GM12878 (cell line): ENCODE results near the gene KRT6C. TPM values are rescaled to one million over a fixed set of nuclear protein-coding genes. Genes with fewer than 3 reads are reported as not detected.

ENCODE experiments used
- ATAC-seq: fragments of 200-7000 bp; cut with Tn5 transposase; 3 replicates; pipeline ENCODE4 v1.9.1; 2020; ENCODE audit warnings: mild to moderate bottlenecking, moderate library complexity
- BruUV-seq: library from RNA; stranded (reverse); fragments of 400-500 nt; replicated peaks from 2 replicates; lab custom pipeline; 2021; lab: Mats Ljungman, UMichigan
- CTCF ChIA-PET: fragments of 300-600 bp; sonication (Branson Sonifier 250); formaldehyde crosslinking; extraction: SDS; loops from one replicate; lab custom pipeline; 2021; ENCODE audit warnings: inconsistent platforms; lab: Yijun Ruan, JAX
- POLR2A ChIA-PET: fragments of 350-600 bp; formaldehyde crosslinking; extraction: SDS; loops from one replicate; lab custom pipeline; 2021; ENCODE audit warnings: inconsistent platforms; lab: Charles Lee
- RAD21 ChIA-PET: fragments of 300-600 bp; sonication (Branson Sonifier 250); formaldehyde crosslinking; loops from one replicate; lab custom pipeline; 2023; ENCODE audit warnings: antibody characterized with exemption; ENCODE audit not compliant: unreplicated experiment; lab: Charles Lee
- SMC1A ChIA-PET: fragments of 300-600 bp; sonication (Branson Sonifier 250); formaldehyde crosslinking; loops from one replicate; lab custom pipeline; 2023; ENCODE audit not compliant: unreplicated experiment, uncharacterized antibody; lab: Charles Lee
- DNase-seq: peaks from one replicate; pipeline ENCODE4 v3.0.0-alpha.2; 2011; ENCODE audit warnings: low read depth, low spot score
- FAIRE-seq: peaks from 3 replicates; lab custom pipeline; 2011; peaks lifted over from hg19 to GRCh38; lab: Jason Lieb, UNC
- H2AFZ ChIP-seq: 2 replicates; pipeline ENCODE4 v1.6.0; 2011; ENCODE audit warnings: low read depth, low read length, control low read depth; ENCODE audit not compliant: control insufficient read depth
- H3K27ac ChIP-seq: 2 replicates; pipeline ENCODE4 v1.5.1; 2011; ENCODE audit warnings: control low read depth; ENCODE audit not compliant: control insufficient read depth, insufficient read depth
- H3K27me3 ChIP-seq, 2 experiments: replicated peaks in 1 of 2; 2 replicates each; pipeline versions ENCODE4 v1.6.0 to v1.6.1; 2011; ENCODE audit warnings: low read length in 1 of 2; ENCODE audit not compliant: control insufficient read depth in 2 of 2, insufficient read depth in 2 of 2
- H3K36me3 ChIP-seq, 2 experiments: 2 replicates each; pipeline ENCODE4 v1.5.1; 2011; ENCODE audit warnings: low read length in 1 of 2; ENCODE audit not compliant: control insufficient read depth in 2 of 2, insufficient read depth in 2 of 2
- H3K4me1 ChIP-seq: 2 replicates; pipeline ENCODE4 v1.6.1; 2011; ENCODE audit warnings: mild to moderate bottlenecking, low read length, moderate library complexity, mixed read lengths; ENCODE audit not compliant: control insufficient read depth, insufficient read depth
- H3K4me2 ChIP-seq: 2 replicates; pipeline ENCODE4 v1.6.0; 2011; ENCODE audit warnings: control low read depth; ENCODE audit not compliant: control insufficient read depth, insufficient read depth
- H3K4me3 ChIP-seq: fragments of 200-600 bp; sonication (generic); 2 replicates; pipeline ENCODE4 v1.5.1; 2016
- H3K79me2 ChIP-seq: 2 replicates; pipeline ENCODE4 v1.6.0; 2011; ENCODE audit warnings: low read length; ENCODE audit not compliant: control insufficient read depth, insufficient read depth
- H3K9ac ChIP-seq: 2 replicates; pipeline ENCODE4 v1.8.0; 2011; ENCODE audit warnings: low read length, control low read depth, mixed read lengths; ENCODE audit not compliant: control insufficient read depth, insufficient read depth
- H3K9me3 ChIP-seq: replicated peaks from 3 replicates; pipeline ENCODE4 v1.5.1; 2011; ENCODE audit warnings: mild to moderate bottlenecking, low read length; ENCODE audit not compliant: control insufficient read depth, insufficient read depth
- H4K20me1 ChIP-seq: 2 replicates; pipeline ENCODE4 v1.6.0; 2011; ENCODE audit not compliant: control insufficient read depth, insufficient read depth
- BCL11A ChIP-seq: IDR thresholded peaks from 2 replicates; pipeline ENCODE4 v1.6.1; 2011; ENCODE audit warnings: low read depth, low read length
- HDGF ChIP-seq: fragments of 450-650 bp; IDR thresholded peaks from 2 replicates; pipeline ENCODE4 v1.6.1; 2016; ENCODE audit warnings: antibody characterized with exemption
- JUND ChIP-seq: IDR thresholded peaks from 2 replicates; pipeline ENCODE4 v1.6.1; 2012; ENCODE audit warnings: low read depth, mild to moderate bottlenecking, low read length, improper control_type of control experiment, moderate library complexity
- KAT2A ChIP-seq: conservative IDR thresholded peaks from 2 replicates; pipeline ENCODE4 v1.6.1; 2011; ENCODE audit warnings: low read depth, low read length; ENCODE audit not compliant: control insufficient read depth
- MLLT1 ChIP-seq: fragments of 450-650 bp; IDR thresholded peaks from 2 replicates; pipeline ENCODE4 v1.6.1; 2016; ENCODE audit warnings: mild to moderate bottlenecking
- NBN ChIP-seq: fragments of 450-650 bp; IDR thresholded peaks from 2 replicates; pipeline ENCODE4 v1.6.1; 2016
- NFYA ChIP-seq: IDR thresholded peaks from 2 replicates; pipeline ENCODE4 v1.6.1; 2011; ENCODE audit warnings: low read depth, mild to moderate bottlenecking, low read length, improper control_type of control experiment, borderline replicate concordance
- RAD51 ChIP-seq: fragments of 450-650 bp; IDR thresholded peaks from 2 replicates; pipeline ENCODE4 v1.6.1; 2016; ENCODE audit warnings: moderate library complexity, mild to moderate bottlenecking, inconsistent platforms
- SMAD5 ChIP-seq: IDR thresholded peaks from 2 replicates; pipeline ENCODE4 v1.6.1; 2016; ENCODE audit warnings: antibody characterized with exemption, low read depth
- SPI1 ChIP-seq: IDR thresholded peaks from 2 replicates; pipeline ENCODE4 v1.6.1; 2011; ENCODE audit warnings: low read depth, mild to moderate bottlenecking, low read length, moderate library complexity, borderline replicate concordance; ENCODE audit not compliant: insufficient read depth
- ZNF384 ChIP-seq: IDR thresholded peaks from 2 replicates; pipeline ENCODE4 v1.6.1; 2012; ENCODE audit warnings: low read depth, mild to moderate bottlenecking, low read length, improper control_type of control experiment, borderline replicate concordance
- WGBS: methylation state at CpG from one replicate; pipeline ENCODE4 v1.1.6; 2016; ENCODE audit warnings: low lambda C conversion rate; ENCODE audit not compliant: insufficient replicate concordance, insufficient coverage; ENCODE audit errors: missing lambda C conversion rate; 5-methylcytosine and 5-hydroxymethylcytosine counted together
- in situ Hi-C: fragments of 300-500 bp; cut with MboI; formaldehyde crosslinking; loops from 9 replicates; pipeline ENCODE4 v1.14.3; 2018; ENCODE audit warnings: mixed read lengths
- intact Hi-C: fragments of 100-400 bp; cut with micrococcal nuclease; formaldehyde crosslinking; loops from one replicate; pipeline ENCODE4 v1.14.2; 2022; ENCODE audit not compliant: unreplicated experiment
- polyA plus RNA-seq, 11 experiments: library from polyadenylated mRNA; depleted of rRNA in 4 of 11; unstranded in 6 of 11; stranded (reverse) in 5 of 11; fragments of >200 nt; fragmentation: Nextera tagmentation in 4 of 11; fragmentation: Illumina TruSeq in 1 of 11; extraction: Ambion mirVana in 4 of 11; extraction: Trizol in 1 of 11; gene quantifications; 1 replicate in 1 of 11; 2 replicates in 10 of 11; pipeline versions ENCODE4 v1.2.1 to v1.2.3, GENCODE V29; 2011 to 2016; ENCODE audit warnings: inconsistent platforms in 2 of 11, missing spikeins in 2 of 11, low read depth in 1 of 11
- total RNA-seq, 4 experiments: library from RNA; depleted of rRNA in 3 of 4; stranded (reverse); fragments of >200 nt in 3 of 4; fragmentation: Illumina TruSeq in 1 of 4; extraction: Trizol in 1 of 4; gene quantifications; 2 replicates each; pipeline versions ENCODE4 v1.2.1 to v1.2.3, GENCODE V29; 2013 to 2021
- TF ChIP-seq, protein P1 (sequence below): IDR thresholded peaks from 2 replicates; pipeline ENCODE4 v1.6.1; 2011; ENCODE audit warnings: low read depth, mild to moderate bottlenecking, low read length, moderate library complexity, borderline replicate concordance; ENCODE audit errors: extremely low read depth
- TF ChIP-seq, protein P2 (sequence below): fragments of 450-650 bp; IDR thresholded peaks from 2 replicates; pipeline ENCODE4 v1.6.1; 2017; ENCODE audit warnings: low read depth, mild to moderate bottlenecking, moderate library complexity

Gene KRT6C
- total and polyA plus RNA-seq, 10 of the 15 experiments (the other 5 are each of a cell fraction or from before 2014, with no cell fraction given), result not detected

- SMC1A ChIA-PET, result interaction anchor here (1.3 kb wide), 1 partner anchor 8 kb away, joined by 3 read pairs; no protein-coding TSS in a partner anchor
- POLR2A ChIA-PET, result no interaction called here
- no TSS peak for BruUV-seq
- CTCF ChIA-PET, result interaction anchor here (0.6 kb wide), 1 partner anchor 467 kb away, joined by 3 read pairs; no protein-coding TSS in a partner anchor
- H3K4me1 ChIP-seq, result no peaks in the 10 kb centered on the region
- no peak for DNase-seq
- RAD21 ChIA-PET, result no interaction called here
- H2AFZ ChIP-seq, result no peak overlapping the region
- TF ChIP-seq ZNF384, result no peak
- TF ChIP-seq SPI1, result no peak
- no peak overlapping the region for H3K9ac ChIP-seq
- ATAC-seq, result no peak
- no peak overlapping the region for H3K4me3 ChIP-seq
- no peaks in the 10 kb centered on the region for H4K20me1 ChIP-seq
- H3K27me3 ChIP-seq, result peaks cover 4 to 11% of the 10 kb centered on the region in 2 experiments
- H3K9me3 ChIP-seq, result no peaks in the 10 kb centered on the region
- in situ Hi-C loops, result no loop called here
- intact Hi-C loops, result no loop called here
- H3K36me3 ChIP-seq, result no peaks in the 10 kb centered on the region
- H3K4me2 ChIP-seq, result no peak overlapping the region
- FAIRE-seq, result no peak
- H3K79me2 ChIP-seq, result no peaks in the 10 kb centered on the region
- 12% methylated on average over 10 of the region's 10 CpGs for WGBS
- no peak overlapping the region for H3K27ac ChIP-seq
Measured at GRCh38 chr12:52444647-52445595, 28.7 kb downstream of the KRT6C start.

DNA sequence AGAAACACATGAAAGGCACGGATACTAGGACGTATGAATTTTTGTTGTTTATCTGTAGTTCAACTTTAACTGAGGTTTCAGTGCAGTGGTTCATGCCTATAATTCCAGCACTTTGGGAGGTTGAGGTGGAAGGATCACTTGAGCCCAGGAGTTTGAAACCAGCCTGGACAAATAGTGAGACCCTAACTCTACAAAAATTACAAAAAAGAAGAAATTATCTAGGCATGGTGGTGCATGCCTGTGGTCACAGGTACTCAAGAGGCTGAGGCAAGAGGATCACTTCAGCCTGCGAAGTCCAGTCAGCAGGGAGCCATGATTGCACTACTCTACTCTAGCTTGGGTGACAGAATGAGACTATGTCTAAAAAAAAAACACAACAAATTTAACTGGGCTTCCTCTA, 29.6 kb downstream of the KRT6C start:
- H3K27me3 ChIP-seq, result peaks cover 4 to 11% of the 10 kb centered on the region in 2 experiments
- no peak overlapping the region for H3K4me2 ChIP-seq
- H3K4me1 ChIP-seq, result no peaks in the 10 kb centered on the region
- WGBS, result 25% methylated on average over 3 of the region's 3 CpGs
- BruUV-seq, result no TSS peak
- H3K36me3 ChIP-seq, result no peaks in the 10 kb centered on the region
- no peak for DNase-seq
- intact Hi-C loops, result no loop called here
- POLR2A ChIA-PET, result no interaction called here
- SMC1A ChIA-PET, result no interaction called here
- H3K4me3 ChIP-seq, result no peak overlapping the region
- no peak overlapping the region for H2AFZ ChIP-seq
- H3K27ac ChIP-seq, result no peak overlapping the region
- RAD21 ChIA-PET, result no interaction called here
- CTCF ChIA-PET, result interaction anchor here (0.6 kb wide), 1 partner anchor 466 kb away, joined by 3 read pairs; no protein-coding TSS in a partner anchor
- H4K20me1 ChIP-seq, result no peaks in the 10 kb centered on the region
- no peak for FAIRE-seq
- no peaks in the 10 kb centered on the region for H3K79me2 ChIP-seq
- in situ Hi-C loops, result no loop called here
- ATAC-seq, result no peak
- no peaks in the 10 kb centered on the region for H3K9me3 ChIP-seq
- H3K9ac ChIP-seq, result no peak overlapping the region
- TF ChIP-seq JUND, result no peak
- TF ChIP-seq KAT2A, result no peak
- TF ChIP-seq NFYA, result no peak
- no peak for TF ChIP-seq MLLT1
- TF ChIP-seq SMAD5, result no peak
- TF ChIP-seq, protein P1, sequence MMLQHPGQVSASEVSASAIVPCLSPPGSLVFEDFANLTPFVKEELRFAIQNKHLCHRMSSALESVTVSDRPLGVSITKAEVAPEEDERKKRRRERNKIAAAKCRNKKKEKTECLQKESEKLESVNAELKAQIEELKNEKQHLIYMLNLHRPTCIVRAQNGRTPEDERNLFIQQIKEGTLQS, result no peak
- TF ChIP-seq BCL11A, result no peak
- TF ChIP-seq, protein P2, sequence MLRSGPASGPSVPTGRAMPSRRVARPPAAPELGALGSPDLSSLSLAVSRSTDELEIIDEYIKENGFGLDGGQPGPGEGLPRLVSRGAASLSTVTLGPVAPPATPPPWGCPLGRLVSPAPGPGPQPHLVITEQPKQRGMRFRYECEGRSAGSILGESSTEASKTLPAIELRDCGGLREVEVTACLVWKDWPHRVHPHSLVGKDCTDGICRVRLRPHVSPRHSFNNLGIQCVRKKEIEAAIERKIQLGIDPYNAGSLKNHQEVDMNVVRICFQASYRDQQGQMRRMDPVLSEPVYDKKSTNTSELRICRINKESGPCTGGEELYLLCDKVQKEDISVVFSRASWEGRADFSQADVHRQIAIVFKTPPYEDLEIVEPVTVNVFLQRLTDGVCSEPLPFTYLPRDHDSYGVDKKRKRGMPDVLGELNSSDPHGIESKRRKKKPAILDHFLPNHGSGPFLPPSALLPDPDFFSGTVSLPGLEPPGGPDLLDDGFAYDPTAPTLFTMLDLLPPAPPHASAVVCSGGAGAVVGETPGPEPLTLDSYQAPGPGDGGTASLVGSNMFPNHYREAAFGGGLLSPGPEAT, result no peak
- no peak for TF ChIP-seq HDGF
- no peak for TF ChIP-seq RAD51
- no peak for TF ChIP-seq NBN
